ENCODE data around the gene HHIPL1.

HHIPL1 gene

DNA sequence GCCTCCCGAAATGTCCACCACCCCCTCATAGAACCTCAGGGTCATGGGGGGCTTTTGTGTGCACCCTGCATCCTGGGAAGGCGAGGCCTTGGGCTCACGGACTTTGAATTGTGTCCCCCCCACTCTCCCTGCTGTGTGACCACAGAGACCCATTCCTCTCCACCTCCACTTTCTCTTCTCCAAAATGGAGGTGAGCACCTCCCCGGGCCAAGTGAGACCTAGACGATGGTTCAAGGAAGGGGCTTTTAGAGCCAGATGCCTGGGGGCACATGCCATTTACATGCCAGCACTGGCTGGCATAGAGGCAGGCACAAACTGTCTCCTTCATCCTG is 72.7 kb downstream of the HHIPL1 start:
- no peak for DNase-seq (ENCODE audit: low spot score)

DNA sequence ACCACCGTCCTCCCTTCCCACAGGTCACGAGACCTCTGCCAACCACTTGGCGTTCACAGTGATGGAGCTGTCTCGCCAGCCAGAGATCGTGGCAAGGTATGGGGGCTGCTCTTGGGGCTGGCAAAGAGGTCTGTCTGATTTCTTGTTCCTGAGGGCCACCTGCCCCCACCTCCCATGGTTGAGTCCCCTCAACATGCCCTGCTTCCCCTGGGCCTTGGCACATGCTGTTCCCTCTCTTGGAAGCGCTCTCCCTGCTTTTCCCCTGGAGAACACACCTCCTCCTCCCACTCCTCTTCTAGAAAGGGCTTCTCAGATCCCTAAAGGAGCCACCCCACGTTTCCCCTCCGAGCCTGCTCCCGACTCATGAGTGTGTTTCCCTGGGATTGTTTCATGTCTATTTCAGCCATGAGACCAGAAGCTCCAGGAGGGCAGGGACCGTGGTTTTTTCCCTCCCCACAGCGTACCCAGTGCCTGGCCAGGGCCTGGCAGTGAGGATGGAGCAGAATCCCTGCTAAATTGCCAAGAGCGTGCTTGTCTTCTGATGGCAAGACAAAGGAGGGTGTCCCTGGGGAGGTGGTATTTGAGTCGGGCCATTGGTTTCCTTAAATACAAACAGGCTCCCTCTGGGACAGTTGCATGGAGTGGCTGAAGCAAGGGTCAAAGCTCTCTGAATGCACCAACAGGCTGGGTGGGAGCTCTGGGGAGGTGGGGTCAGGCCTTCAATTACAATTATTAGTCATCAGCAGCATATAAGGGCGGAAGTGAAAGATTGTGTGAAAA is 73.3 kb downstream of the HHIPL1 start:
- no peak for DNase-seq (ENCODE audit: low spot score)

DNA sequence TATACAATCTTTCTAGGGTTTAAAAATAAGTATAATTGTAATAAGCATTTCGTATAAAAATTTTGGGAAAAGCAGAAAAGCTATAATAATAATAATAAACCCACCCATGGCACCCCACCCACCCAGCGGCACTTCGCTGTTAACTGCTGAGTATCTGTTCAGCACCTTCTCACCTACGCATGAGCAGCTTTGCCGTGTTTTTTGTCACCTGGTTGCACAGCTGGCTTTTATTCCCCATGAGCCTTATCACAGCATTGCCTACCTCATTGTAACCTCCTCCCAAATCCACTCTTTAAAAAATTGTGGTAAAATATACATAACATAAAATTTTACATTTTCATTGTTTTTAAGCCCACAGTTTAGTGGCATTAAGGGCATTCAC is 73.9 kb downstream of the HHIPL1 start:
- DNase-seq (ENCODE audit: low spot score): no peak

DNA sequence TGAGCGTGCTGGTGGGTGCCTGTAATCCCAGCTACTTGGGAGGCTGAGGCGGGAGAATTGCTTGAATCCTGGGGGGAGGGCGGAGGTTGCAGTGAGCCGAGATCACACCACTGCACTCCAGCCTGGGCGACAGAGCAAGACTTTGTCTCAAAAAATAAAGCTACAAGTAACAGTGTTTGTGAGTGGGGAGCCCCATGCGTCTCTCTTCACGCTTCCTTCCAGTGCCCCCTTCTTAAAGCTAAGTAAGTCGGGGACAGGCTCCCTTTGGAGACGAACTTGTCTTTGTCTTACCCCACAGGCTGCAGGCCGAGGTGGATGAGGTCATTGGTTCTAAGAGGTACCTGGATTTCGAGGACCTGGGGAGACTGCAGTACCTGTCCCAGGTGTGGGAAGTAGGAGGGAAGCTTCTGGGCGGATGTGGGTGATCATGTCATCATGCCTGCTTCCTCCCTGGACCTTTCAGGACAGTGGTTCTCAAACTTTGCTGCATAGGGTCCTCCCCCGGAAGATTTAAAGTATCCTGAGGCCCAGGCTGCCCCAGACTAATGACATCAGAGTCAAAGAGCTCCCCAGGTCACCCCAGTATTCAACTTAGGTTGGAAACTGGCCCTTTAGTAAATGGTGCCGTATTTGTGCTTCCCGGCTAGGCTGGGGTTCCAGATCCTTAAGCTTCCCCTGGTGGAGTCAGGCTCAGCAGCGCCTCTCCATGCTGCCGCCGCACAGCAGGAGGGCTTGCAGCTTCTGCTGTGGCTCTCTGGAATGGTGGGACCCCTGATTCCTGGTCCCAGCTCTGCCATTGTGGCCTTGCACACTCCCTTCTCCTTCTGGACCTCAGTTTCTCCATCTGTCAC is 76.2 kb downstream of the HHIPL1 start:
- no peak for DNase-seq (ENCODE audit: low spot score)

DNA sequence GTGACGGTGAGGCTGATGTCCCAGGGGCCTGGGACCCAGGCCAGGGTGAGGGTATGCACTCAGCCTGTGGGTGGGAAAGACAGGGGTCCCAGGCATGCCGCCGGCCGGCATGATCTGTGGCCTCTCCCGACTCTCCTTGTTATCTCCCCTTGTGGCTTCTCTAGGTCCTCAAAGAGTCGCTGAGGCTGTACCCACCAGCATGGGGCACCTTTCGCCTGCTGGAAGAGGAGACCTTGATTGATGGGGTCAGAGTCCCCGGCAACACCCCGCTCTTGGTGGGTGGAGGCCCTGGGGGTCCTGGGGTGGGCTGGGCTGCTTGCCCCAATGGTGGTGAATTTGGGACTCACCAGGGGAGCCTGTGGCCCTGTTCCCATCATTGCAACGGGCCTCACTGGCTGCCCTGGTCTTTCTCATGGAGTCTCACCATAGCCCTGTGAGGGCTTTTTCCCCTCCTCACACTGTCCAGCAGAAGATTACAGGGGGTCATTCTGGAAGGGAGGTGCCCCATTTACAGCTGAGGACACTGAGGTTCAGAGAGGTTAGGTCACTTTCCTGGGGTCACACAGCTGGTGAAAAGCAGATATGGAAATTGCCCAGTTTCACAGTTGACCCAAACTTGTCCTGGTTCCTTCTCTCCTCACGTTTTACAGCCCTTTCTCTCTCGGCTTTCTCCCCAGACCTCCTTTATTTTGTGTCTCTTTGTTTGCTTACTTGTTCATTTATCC is 77.0 kb downstream of the HHIPL1 start:
- DNase-seq (ENCODE audit: low spot score): no peak

DNA sequence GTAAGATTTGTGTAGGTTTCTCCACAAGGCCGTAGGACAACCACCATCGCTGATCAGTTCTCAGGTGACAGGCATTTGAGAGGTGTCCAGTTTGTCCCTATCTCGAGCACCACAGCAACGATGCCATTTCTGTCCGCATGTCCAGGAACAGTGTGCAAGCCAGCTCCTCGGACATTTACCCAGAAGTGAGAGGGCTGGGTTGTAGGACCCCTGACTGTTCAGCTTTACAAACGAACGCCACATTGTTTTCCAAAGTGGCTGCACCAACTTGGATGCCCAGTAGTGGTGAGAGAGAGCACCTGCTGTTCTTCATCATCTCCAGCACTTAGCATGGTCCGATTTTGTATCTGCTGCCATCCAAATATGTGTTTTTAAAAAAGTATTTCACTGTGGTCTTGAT is 77.8 kb downstream of the HHIPL1 start:
- DNase-seq (ENCODE audit: low spot score): no peak

DNA sequence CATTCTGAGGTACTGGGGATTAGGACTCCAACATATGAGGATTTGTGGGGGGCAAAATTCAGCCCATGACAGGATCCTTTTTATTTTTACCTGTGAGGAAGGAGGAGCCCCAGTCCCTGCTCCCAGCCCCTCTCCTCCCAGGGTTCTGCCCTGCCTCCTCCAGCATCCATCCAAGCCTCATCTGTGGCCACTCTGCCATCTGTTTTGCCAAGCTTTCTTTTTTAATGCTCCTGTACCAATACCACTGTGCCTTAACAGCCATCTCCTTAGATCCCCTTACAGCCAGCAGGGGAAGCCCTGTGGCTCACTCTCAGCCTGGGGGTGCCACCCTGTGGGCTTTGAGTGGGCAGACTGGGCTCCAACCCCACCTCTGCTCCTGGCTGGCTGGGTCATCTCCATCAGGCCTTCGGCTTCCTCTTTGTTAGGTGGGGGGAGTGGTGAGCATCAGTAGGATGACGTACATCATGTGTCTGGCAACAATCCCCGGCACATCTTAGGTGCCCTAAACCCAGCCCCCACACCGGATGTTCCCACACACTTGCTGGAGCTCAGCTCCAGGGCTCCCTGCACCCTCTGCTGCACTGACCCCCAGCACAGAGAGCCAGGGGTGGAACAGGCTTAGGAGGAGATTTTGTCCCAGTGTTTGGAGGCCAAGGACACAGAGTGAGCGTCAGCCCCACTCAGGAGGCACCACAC is 79.4 kb downstream of the HHIPL1 start:
- no peak for DNase-seq (ENCODE audit: low spot score)

DNA sequence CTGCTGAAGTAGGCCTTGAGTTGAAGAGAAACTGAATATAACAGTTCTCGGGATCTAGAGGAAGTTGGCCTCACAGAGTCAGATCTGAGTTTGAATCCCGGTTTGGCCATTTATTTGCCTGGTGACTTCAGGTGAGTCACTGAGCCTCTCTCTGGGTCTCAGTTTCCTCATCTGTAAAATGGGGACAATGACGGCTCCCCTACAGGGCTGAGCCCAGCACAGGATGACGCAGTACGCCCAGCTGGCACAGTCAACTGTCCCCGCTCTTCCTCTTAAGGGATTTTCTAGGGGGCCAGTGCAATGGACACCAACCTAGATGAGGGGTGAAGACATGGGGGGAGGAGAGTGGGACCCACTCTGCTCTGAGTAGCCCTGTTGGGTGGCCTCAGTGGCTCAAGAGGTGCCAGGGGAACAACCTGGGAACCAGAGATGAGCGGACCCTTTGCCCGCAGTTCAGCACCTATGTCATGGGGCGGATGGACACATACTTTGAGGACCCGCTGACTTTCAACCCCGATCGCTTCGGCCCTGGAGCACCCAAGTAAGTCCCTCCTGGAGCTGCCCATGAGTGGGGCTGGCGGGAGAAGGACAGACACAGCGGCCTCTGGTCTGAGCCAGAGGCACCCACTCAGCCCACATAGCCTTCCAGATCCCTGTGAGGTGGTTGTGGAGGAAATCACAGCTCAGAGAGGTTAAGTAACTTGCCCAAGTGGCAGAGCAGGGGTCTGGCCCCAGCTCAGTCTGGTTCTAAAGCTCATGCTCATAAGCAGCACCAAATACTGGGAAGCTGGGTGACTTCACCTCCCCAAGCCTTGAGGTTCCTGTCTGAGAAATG is 80.2 kb downstream of the HHIPL1 start:
- DNase-seq (ENCODE audit: low spot score): no peak

DNA sequence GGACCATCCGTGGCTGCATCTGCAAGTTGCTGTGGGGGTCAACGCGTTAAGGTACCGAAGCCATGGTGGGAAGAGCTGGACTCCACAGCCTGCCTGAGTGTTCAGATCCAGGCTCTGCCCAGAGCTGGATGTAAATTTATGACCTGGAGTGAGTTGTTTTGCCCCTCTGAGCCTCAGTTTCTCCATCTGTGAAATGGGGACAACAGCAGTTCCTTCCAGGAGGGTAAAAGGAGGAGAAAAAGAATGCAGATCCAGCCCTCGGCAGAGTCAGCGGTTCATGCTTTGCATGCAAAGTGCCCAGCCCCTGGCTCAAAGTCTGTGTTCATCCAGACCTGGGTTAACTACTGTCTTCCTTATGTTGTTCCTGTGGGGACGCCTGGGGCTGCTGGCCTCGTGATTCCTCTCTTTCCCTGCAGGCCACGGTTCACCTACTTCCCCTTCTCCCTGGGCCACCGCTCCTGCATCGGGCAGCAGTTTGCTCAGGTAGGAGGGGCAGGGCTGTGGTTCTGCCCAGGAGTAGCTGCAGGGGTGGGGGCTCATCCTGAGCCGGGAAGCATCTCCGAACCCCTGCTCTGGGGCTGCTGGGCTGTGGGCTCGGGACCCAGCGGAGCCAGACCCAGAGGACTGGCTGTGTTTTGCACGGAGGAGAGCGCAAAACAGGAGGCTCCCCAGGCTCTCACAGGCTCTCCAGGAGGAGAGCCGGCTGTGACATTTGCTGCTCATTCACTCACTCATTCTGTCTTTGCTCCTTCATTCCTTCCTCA is 81.0 kb downstream of the HHIPL1 start:
- DNase-seq (ENCODE audit: low spot score): no peak

DNA sequence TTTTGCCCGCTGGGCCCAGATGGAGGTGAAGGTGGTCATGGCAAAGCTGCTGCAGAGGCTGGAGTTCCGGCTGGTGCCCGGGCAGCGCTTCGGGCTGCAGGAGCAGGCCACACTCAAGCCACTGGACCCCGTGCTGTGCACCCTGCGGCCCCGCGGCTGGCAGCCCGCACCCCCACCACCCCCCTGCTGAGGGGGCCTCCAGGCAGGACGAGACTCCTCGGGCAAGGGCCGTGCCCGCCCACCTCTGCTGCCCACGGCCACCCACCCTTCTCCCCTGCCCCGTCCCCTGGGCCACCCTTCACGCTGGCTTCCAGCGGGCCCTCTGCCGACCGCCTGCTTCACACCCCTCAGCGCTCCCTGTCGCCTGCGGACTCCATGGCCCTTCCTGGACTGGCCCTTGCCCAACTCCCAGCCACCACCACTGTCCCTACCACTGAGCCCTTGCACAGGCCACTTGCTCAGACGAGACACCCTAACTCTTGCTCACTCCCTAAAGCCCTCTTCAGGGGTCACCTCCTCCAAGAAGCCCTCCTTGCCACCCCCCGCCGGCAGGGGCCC is 81.7 kb downstream of the HHIPL1 start:
- DNase-seq (ENCODE audit: low spot score): no peak

DNA sequence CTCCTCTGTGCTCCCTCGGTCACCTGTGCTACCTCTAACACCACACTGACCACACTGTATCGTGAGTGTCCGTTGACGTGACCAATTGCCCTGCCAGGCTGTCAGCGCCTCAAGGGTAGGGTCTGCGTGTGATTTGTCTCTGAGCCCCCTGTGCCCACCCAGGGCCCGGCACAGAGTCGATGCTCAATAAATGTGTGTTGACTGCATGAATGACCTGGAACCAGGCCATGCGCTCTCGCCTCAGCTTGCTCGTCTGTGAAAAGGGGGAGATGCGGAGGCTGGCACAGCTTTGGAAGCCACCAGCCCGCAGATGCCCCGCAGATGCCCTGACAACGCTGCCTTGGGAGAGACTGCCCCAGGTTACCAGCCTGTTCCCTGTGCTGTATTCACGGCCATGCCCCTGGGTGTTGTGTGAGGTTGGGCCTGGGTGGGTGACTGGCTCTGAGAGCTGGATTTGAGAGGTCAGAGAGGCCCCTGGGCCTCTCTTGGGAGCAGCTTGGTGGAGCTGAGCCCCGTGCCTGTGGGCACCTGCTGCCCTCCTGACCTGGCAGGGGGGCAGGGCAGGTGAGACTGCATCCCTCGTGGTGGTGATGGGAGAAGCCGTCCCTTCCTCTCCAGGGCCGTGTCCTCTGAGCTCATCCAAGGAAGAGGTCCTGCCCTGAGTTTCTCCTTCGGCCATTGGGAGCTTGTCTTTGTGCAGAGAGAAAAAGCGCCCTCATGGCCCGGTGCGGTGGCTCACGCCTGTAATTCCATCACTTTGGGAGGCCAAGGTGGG is 82.4 kb downstream of the HHIPL1 start:
- no peak for DNase-seq (ENCODE audit: low spot score)

DNA sequence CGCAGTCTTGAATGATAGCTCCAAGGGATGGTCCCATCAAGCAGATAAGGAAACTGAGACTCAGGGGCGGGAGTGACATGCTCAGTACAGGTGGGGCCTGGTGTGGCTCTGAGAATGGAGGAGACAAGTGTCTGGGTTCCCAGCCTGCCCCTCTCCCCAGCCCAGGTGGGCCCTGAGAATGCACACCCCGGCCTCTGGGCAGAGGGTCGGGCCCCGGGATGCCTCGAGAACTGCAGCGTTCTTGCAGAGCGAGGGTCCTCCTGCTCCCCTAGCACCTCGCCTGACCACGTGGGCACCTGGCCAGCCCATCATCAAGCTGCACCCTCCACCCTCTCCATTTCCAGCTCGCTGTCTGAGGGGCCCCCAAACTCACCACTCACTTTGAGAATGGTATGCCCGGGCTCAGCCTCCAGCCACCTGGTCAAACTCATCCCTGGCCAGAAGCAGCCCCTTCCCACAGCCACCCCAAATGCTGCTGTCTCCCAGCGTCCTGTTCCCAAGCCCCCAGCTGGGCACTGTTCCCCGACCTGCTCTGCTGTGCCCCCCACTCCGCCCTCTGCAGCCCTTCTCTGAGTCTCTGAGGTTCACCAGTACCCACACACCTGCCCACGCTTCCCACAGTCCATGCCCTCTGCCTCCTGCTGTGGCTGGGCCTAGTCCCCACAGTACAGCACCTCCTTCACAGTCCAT is 83.4 kb downstream of the HHIPL1 start:
- no peak for DNase-seq (ENCODE audit: low spot score)

DNA sequence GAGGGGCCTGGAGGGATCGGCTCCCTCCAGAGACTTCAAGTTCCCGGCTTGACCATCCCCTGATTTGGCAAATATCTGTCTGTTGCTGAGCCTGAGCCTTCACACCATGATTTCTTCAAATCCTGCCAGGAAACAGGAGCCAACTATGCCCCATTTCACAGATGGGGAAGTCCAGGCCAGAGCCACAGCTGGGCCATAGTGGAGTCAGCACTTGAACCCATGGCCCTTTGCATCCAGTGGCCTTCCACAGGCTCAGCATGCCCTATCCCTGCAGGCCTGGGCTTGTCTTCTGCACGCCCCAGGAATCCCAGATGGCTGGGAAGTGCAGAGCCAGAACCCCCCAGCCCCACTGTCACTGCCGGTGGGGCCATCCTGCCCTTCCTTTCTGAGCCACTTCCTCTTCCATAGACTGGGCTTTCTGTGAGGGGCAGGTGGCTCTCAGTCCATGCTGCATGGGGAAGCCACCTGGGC is 84.1 kb downstream of the HHIPL1 start:
- no peak for DNase-seq (ENCODE audit: low spot score)
